ENCODE results near the gene SCAF1. TPM values are rescaled to one million over a fixed set of nuclear protein-coding genes. Genes with fewer than 3 reads are reported as not detected.

The SCAF1 gene
- total and polyA plus RNA-seq, 2 of the 13 experiments (the other 11 are each of a cell fraction or from before 2014, with no cell fraction given), result 3.3 to 6.1 TPM

- TF ChIP-seq DMTF1 (CRISPR knock-in tag; IDR thresholded peaks at IDR 0.05) (no peak), ZBTB1 (CRISPR knock-in tag; IDR thresholded peaks at IDR 0.05; ENCODE audit: borderline replicate concordance) (no peak), RELA (CRISPR knock-in tag; IDR thresholded peaks at IDR 0.05) (no peak; the same call in 1 of the 2 replicates), POGZ (CRISPR knock-in tag; IDR thresholded peaks at IDR 0.05) (peak; percentile 41; the same call in 1 of the 2 replicates), BRF2 (CRISPR knock-in tag; IDR thresholded peaks at IDR 0.05) (0 out of 2 replicates have a peak, but pooled peaks have one; percentile 27), USF2 (IDR thresholded peaks at IDR 0.05; ENCODE audit: low read depth, low read length) (0 out of 2 replicates have a peak, but pooled peaks have one; percentile 1), USF2 (CRISPR knock-in tag; IDR thresholded peaks at IDR 0.05; ENCODE audit: borderline replicate concordance) (0 out of 2 replicates have a peak, but pooled peaks have one; percentile 39), ZNF772 (CRISPR knock-in tag; IDR thresholded peaks at IDR 0.05) (no peak; the same call in 1 of the 2 replicates), LBX2 (CRISPR knock-in tag; IDR thresholded peaks at IDR 0.05; ENCODE audit: borderline replicate concordance) (no peak; the same call in 1 of the 2 replicates), ZNF143 (CRISPR knock-in tag; IDR thresholded peaks at IDR 0.05) (0 out of 2 replicates have a peak, but pooled peaks have one; percentile 64), RXRA (CRISPR knock-in tag; IDR thresholded peaks at IDR 0.05) (0 out of 2 replicates have a peak, but pooled peaks have one; percentile 30), EP300 (IDR thresholded peaks at IDR 0.05; ENCODE audit: low read depth in 2 of 2, low read length in 2 of 2) (no peak; a peak in 1 of 4 replicates), EP300 (CRISPR knock-in tag; IDR thresholded peaks at IDR 0.05; ENCODE audit: borderline replicate concordance) (no peak; the same call in 1 of the 2 replicates), MBD4 (IDR thresholded peaks at IDR 0.05; ENCODE audit: borderline replicate concordance, low read length) (no peak), DBP (CRISPR knock-in tag; IDR thresholded peaks at IDR 0.05; ENCODE audit: not compliant biosample characterization) (no peak), PITX1 (CRISPR knock-in tag; IDR thresholded peaks at IDR 0.05) (no peak), MATR3 (CRISPR knock-in tag; IDR thresholded peaks at IDR 0.05) (no peak), ZNF572 (CRISPR knock-in tag; IDR thresholded peaks at IDR 0.05) (no peak), MIXL1 (CRISPR knock-in tag; IDR thresholded peaks at IDR 0.05) (peak; percentile 35; the same call in 1 of the 2 replicates), ZNF18 (CRISPR knock-in tag; IDR thresholded peaks at IDR 0.05; ENCODE audit: insufficient replicate concordance) (no peak), ZNF839 (CRISPR knock-in tag; IDR thresholded peaks at IDR 0.05; ENCODE audit: borderline replicate concordance) (no peak)
Observed at GRCh38 chr19:49677231-49677900, 35.4 kb downstream of the SCAF1 start, which contains the start of gene PRMT1 (continued).

All from HepG2 (cell line).